Stimulated activated CD8-positive, alpha-beta memory T cell treated with anti-CD3 and anti-CD28 coated beads, Interleukin-4, amount 100 ng/mL, for 48 hours (primary cell): ENCODE measurements around the gene LOXL3.
"Not testable (repeated sequence)": the region's sequence is repeated elsewhere in the genome, so short reads cannot be mapped to it uniquely, and the experiment has no call there.

Source experiments
- DNase-seq: peaks from one replicate; pipeline ENCODE4 v3.0.0-alpha.2; 2020

Gene LOXL3

GRCh38 chr2:74573747-74574562 lies 20.2 kb upstream of the LOXL3 start:
- DNase-seq = no peak

DNA sequence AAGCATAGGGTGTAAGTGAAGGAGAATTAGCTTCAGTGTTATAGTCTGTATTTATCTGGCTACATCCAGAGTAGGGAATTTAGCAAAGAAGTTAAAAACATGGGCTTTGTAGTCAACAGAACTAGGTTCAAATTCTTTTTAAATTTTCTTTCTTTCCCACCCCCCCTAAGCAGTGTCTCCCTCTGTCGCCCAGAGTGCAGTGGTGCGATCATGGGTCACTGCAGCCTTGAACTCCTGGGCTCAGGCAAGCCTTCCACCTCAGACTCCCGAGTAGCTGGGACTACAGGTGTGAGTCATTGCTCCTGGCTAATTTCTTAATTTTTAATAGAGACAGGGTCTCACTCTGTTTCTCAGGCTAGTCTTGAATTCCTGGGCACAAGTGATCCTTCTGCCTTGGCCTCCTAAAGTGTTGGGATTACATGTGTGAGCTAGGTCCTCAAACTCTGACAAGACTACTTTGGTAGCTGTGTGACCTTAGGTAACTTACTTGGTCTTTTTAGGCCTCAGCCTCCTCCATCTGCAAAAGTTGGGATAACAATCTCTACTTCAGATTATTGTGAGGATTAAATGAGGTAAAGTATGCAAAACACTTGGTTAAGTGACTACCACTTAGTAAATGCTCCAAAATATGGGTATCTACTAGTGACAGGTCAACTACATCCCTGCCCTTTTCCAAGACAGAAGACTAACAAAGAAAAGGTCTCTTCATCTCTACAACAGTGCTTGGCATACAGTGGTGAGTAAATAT lies 18.6 kb upstream of the LOXL3 start:
- no peak for DNase-seq

DNA sequence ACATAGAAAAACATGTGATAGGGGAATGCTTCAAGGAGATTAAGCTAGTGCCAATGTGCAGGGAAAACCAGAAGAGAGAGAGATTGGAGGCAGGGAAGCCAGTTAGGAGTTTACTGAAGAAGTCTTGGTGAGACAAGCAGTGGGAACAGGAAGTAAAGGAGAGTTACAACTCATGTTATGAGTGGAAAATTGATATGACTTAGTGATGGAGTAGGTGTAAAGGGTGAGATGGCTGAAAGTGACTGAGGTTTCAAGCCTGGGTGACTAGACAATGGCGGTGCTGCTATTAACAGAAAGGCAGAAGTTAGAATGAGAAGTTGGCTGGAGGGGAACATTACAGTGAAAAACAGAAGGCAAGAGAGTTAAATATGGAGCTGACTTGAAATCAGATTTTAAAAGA lies 17.3 kb upstream of the LOXL3 start:
- no peak for DNase-seq

- no peak for DNase-seq
Observed at GRCh38 chr2:74569686-74570085, 15.9 kb upstream of the LOXL3 start.

DNA sequence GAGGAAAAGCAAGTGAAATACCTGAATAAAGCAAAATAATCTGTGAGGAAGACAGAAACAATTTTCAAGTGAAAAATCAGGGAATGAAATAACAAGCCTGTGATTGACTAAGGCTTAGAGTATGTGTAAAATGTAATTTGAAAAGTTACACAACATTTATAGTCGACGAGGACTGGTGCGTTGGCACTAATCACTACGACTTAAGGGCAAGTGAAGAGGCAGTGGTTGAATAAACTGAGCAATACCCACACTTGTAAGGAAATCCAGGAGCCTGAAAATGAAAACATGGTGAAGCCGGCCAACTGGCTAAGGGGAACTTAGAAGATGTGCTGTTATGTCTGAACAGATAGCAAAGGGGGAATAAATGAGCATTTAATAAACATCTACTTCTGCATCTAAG lies 14.1 kb upstream of the LOXL3 start:
- no peak for DNase-seq

- no peak for DNase-seq
Observed at GRCh38 chr2:74566754-74567085, 13.0 kb upstream of the LOXL3 start.

DNA sequence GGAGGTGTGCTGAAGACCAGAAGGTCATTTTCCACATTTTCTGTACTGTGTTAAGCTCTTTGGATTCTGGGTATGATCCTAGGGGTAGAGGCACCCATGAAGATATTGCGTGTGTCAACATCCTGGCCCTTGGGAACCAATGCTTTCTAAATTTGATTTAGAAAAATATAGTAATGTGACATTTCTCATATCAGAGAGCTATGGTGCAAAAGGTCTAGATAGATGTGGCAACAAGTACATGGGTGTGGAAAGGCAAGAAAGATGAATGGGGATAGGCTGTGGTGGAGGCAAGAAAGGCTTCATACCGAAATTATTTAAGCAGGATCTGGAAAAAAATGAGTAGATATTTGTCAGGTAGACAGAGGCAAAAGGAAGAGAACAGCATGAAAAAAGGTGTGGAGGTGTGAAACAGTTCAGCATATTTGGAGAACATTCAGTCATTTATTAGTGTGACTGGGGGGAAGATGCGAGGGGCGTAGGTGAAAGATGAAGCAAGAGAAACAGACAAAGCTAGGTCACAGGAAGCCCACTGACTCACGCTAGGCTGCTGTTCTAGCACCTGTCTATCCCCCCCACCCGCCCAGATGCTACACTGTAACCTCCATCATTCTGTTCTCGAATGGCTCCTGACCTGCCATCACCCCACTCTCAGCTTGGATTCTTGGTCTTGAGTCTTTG lies 12.5 kb upstream of the LOXL3 start:
- DNase-seq = no peak

DNA sequence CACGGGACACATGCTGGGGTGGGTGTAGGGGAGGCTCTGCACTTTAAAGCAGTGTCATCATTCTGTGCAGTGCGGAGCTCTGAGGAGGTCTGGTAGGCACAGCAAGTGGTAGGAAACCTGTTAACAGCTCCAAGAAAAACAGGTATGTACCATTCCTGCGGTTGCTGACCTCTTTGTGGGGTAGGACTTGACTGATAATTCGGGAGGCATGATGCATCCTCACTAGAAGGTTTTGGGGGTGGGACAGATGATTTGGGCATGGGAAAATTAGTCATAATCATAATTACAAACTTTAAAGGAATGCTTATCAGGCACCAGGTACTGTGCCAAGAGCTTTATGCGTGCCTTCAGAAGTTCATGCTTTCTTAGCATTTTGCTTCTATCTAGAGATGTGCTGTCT lies 10.5 kb upstream of the LOXL3 start:
- no peak for DNase-seq

DNA sequence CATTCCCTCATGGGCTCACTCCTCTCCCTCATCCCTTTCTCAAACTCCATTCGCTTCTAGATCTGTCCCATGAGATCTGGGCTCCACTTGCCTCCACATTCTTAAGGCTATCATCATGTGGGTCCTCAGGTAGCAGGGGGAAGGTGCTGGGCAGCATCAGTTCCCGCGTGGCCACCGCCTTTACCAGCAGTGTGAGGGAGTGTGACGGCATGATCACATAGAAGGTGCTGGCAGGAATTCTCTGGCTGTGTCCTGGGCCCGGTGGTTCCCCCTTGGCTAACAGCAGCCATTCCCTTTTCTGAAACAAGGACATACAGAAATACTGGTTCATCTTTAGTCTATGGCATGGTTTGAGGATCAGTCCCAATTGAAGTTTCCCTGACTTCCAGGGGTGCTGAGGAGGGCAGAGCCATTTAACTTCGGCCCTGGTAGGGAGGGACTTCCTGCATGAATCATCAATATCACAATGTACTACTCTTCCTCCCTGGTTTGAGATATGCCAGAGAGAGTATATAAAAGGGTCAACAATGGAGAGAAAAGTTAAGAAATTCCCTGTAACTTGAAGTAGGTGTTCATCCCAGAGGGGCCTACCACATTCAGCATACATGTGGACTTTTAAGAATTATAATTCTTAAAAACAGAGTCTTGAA lies 8.5 kb upstream of the LOXL3 start:
- no peak for DNase-seq

DNA sequence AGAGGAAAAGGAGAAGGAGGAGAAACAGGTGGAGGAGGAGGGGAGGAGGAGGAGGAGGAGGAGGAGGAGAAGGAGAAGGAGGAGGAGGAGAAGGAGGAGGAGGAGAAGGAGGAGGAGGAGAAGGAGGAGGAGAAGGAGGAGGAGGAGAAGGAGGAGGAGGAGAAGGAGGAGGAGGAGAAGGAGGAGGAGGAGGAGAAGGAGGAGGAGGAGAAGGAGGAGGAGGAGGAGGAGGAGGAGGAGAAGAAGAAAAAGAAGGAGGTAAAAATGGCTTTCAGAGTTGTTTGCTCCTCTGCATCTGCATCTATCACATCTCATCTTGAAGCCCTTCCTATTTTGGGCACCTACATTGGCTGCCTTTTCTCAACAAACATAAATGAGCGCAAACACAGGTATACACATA lies 7.3 kb upstream of the LOXL3 start:
- not testable (repeated sequence) for DNase-seq

DNA sequence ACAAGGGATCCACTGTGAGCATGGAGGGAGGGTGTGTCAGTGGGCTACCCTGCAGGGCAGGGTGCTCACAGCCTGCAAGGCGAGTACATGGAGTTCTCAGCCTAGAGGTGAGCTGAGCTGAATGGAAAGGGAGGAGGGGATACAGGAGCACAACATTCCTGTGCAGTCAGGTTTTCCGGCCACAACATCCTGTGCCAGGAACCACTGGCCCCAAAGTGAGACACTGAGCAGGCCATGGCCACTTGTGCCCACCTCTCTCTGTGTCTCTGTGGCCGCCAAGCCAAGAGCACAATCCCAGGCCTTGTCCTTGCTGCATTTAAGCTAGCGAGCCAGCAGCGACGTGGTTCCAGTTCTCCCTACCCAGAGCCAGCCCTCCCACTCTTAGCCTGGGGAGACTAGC lies 6.8 kb upstream of the LOXL3 start:
- no peak for DNase-seq

DNA sequence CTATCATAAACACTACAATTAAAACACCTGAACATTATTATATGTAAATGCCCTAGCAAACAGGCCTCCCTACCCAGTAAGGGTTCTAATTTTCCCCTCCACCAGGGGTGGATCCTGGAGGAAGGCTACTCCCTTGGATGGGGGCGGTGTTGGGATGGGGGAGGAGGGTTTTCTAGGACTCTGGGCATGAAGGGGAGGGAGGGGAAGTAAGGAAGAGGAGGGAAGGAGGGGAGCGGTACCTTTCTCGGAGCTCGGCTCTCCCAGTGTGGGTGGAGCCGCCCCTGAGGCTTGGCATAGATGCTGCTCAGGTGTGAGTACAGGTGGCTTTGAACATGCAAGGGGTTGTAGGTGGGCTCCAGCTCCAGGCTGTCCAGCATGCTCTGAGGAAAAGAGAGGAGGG lies 6.2 kb upstream of the LOXL3 start:
- no peak for DNase-seq

DNA sequence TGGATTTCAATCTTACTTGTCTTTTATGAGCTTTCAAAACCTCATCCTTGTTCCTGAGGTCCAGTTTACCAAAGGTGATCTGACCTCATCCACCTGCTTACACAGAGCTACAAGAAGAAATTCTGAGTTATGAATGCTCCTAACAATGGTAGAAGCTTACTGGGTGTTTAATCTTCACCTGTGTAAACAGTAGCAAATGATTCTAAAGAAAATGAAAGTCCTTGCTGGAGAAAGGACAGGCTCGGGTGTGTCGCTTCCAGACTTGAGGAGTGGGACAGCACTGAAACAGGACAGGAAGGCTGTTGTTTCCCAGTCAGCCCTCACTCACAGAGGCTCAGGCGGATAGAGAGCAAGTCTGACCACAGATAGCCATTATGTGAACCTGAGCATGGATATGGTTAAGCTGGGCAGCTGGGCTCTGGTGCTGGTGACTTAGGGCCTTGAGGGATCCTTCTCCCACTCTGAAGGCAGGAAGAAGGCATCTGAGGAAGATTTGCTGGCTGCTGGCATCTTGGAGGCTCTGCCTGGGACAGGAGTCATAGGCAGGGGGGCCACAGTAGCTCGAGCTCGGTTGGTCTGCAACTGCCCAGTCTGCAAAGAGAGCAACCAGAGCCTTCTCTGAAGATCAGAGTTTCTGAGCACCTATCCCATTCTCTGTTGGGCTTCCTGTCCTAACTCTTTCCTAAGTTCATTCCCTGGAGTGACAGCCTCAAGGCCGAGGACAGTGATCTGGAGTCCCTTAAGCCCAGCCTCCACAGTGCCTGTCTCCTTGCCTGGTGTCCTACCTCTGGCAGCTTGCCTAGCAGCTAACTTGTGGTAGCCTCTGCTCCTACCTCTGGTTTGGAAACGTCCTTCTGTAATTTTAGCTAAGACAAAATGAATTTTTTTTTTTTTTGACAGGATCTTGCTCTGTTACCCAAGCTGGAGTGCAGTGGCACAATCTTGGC lies 4.8 kb upstream of the LOXL3 start:
- DNase-seq = no peak

- DNase-seq = no peak
Observed at GRCh38 chr2:74556831-74557370, 3.2 kb upstream of the LOXL3 start.

DNA sequence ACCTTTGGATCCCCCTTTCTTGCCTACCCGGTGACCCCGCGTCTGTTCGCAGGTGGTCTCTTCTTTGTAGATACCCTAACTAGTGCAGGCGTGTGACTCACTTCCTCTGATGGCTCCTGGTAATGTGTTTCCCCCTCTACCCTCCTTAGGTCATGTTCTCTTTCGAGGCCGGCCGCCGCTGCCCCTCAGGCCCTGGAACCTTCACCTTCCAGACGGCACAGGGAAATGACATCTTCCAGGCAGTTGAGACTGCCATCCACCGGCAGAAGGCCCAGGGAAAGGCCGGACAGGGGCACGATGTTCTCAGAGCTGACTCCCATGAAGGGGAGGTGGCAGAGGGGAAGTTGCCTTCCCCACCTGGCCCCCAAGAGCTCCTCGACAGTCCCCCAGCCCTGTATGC lies 2.4 kb upstream of the LOXL3 start:
- DNase-seq = no peak

- DNase-seq = no peak
Observed at GRCh38 chr2:74555610-74556103, 1.9 kb upstream of the LOXL3 start.

DNA sequence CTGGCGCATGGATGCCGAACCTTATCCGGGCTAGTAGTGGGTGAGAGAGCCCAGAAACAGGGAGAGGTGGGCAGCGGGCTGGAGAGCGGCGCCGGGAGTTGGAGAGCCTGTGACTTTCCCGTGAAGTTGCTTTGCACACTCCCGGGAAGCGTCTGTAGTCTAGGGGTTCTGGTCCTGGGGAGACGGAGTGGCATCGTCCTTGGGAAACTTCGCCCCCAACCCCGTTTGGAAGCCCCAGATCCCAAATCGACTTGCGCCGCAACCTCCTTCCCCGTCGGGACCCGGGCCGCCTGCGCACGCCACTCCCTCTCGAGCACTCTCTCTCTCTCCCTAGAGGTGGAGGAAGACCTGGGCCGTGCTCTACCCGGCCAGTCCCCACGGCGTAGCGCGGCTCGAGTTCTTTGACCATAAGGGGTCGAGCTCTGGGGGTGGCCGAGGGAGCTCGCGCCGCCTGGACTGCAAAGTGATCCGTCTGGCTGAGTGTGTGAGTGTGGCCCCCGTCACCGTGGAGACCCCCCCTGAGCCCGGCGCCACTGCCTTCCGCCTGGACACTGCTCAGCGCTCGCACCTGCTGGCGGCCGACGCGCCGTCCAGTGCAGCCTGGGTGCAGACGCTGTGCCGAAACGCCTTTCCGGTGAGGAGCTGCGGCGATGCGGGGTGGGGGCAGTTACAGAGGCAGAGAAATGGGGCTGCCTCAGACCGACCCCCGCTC lies 1.2 kb upstream of the LOXL3 start:
- peak; percentile 66 for DNase-seq

DNA sequence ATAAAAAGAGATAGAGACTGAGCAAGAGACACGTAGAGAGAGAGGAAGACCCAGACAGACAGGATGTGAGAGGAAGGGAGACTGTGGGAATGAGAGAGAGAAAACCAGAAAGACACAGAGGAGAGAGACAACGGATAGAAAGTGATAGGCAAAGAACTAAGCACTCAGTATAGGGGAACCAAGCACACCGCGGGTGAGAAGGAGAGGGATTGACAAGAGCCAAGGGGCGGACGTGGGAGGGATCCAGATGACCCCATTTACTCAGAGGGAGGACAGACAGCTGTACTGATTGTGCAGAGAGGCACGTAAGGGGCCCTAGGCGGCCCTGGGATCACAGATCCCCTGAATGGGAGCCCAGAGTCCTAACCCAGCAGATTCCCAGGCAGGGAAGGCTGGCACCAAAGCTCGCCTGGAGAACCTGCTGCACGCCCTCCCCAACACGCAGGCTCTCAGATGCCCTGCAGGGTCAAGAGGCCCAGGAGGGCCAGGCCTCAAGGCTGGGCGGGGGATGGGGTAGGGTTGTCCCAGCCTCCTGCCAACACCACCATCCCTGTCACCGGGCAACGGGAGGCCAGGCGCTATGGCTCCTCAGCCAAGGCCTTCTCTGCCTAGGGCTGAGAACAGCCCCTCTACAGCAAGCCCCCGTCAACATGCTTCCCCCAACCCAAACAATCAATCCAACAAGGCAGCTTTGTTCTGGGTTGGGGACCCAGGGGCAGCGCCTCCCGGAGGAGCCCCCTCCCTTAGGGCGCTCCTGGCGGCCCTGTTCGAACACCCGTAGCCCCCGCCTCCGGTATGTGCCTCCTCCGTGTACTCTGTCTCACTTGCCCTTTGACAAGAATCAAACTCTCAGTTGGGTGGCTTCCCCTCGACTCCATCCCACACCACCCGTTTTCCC lies 579 bp downstream of the LOXL3 start:
- DNase-seq = no peak

- DNase-seq = no peak
Observed at GRCh38 chr2:74551942-74552913, 1.5 kb downstream of the LOXL3 start.
